ENCODE results near the gene HLCS.

DNA sequence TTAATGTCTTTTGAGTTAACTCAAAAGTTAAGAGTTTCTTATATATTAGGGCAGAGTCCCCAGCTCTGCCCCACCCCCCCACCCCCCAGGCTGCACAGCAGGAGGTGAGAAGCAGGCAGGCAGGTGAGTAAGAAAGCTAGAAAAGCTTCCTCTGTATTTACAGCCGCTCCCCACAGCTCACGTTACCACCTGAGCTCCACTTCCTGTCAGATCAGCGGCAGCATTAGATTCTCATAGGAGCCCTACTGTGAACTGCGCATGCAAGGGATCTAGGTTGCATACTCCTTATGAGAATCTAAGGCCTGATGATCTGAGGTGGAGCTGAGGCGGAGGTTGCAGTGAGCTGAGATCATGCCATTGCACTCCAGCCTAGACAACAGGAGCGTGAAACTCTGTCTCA, 185.6 kb downstream of the HLCS start:
- TF ChIP-seq, protein P1, sequence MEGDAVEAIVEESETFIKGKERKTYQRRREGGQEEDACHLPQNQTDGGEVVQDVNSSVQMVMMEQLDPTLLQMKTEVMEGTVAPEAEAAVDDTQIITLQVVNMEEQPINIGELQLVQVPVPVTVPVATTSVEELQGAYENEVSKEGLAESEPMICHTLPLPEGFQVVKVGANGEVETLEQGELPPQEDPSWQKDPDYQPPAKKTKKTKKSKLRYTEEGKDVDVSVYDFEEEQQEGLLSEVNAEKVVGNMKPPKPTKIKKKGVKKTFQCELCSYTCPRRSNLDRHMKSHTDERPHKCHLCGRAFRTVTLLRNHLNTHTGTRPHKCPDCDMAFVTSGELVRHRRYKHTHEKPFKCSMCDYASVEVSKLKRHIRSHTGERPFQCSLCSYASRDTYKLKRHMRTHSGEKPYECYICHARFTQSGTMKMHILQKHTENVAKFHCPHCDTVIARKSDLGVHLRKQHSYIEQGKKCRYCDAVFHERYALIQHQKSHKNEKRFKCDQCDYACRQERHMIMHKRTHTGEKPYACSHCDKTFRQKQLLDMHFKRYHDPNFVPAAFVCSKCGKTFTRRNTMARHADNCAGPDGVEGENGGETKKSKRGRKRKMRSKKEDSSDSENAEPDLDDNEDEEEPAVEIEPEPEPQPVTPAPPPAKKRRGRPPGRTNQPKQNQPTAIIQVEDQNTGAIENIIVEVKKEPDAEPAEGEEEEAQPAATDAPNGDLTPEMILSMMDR (IDR thresholded peaks at IDR 0.05), result no peak
- TF ChIP-seq, protein P2, sequence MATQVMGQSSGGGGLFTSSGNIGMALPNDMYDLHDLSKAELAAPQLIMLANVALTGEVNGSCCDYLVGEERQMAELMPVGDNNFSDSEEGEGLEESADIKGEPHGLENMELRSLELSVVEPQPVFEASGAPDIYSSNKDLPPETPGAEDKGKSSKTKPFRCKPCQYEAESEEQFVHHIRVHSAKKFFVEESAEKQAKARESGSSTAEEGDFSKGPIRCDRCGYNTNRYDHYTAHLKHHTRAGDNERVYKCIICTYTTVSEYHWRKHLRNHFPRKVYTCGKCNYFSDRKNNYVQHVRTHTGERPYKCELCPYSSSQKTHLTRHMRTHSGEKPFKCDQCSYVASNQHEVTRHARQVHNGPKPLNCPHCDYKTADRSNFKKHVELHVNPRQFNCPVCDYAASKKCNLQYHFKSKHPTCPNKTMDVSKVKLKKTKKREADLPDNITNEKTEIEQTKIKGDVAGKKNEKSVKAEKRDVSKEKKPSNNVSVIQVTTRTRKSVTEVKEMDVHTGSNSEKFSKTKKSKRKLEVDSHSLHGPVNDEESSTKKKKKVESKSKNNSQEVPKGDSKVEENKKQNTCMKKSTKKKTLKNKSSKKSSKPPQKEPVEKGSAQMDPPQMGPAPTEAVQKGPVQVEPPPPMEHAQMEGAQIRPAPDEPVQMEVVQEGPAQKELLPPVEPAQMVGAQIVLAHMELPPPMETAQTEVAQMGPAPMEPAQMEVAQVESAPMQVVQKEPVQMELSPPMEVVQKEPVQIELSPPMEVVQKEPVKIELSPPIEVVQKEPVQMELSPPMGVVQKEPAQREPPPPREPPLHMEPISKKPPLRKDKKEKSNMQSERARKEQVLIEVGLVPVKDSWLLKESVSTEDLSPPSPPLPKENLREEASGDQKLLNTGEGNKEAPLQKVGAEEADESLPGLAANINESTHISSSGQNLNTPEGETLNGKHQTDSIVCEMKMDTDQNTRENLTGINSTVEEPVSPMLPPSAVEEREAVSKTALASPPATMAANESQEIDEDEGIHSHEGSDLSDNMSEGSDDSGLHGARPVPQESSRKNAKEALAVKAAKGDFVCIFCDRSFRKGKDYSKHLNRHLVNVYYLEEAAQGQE (IDR thresholded peaks at IDR 0.05; ENCODE audit: low read depth, low read length), result no peak
